HepG2 (cell line): ENCODE data around the gene CACNA1C. TPM values are rescaled to one million over a fixed set of nuclear protein-coding genes. Genes with fewer than 3 reads are reported as not detected.

Source experiments
- ATAC-seq: fragments of 200-7000 bp; cut with Tn5 transposase; 3 replicates; pipeline ENCODE4 v1.9.1; 2020; ENCODE audit warnings: mild to moderate bottlenecking, moderate library complexity
- BruUV-seq: library from RNA; stranded (reverse); fragments of 400-500 nt; replicated peaks from 2 replicates; lab custom pipeline; 2021; lab: Mats Ljungman, UMichigan
- CTCF ChIA-PET: fragments of 300-600 bp; formaldehyde crosslinking; extraction: SDS; loops from one replicate; lab custom pipeline; 2021; ENCODE audit warnings: low total read pairs, inconsistent platforms, low intra/inter-chr PET ratio; lab: Yijun Ruan, JAX
- POLR2A ChIA-PET: fragments of 350-600 bp; sonication (Branson Sonifier 250); formaldehyde crosslinking; loops from one replicate; lab custom pipeline; 2020; ENCODE audit warnings: antibody characterized with exemption, inconsistent platforms; lab: Yijun Ruan, JAX
- DNase-seq: peaks from one replicate; pipeline ENCODE4 v3.0.0-alpha.2; 2015; ENCODE audit warnings: low spot score
- FAIRE-seq: peaks from 3 replicates; lab custom pipeline; 2011; peaks lifted over from hg19 to GRCh38; lab: Jason Lieb, UNC
- H2AFZ ChIP-seq: one replicate; pipeline ENCODE4 v1.6.1; 2011; ENCODE audit warnings: low read length, inconsistent platforms
- H3K27ac ChIP-seq: fragments of 300-600 bp; 3 replicates; pipeline ENCODE4 v1.8.0; 2011; ENCODE audit warnings: mixed run types, mild to moderate bottlenecking, mixed read lengths, low read length, inconsistent platforms; ENCODE audit not compliant: insufficient read depth; ENCODE audit errors: extremely low read length
- H3K27me3 ChIP-seq, 2 experiments: fragments of 200-600 bp in 1 of 2; 2 replicates in 1 of 2; 3 replicates in 1 of 2; pipeline versions ENCODE4 v1.6.0 to v1.8.0; 2011; ENCODE audit warnings: low read length in 2 of 2, mild to moderate bottlenecking in 2 of 2, moderate library complexity in 2 of 2, inconsistent platforms in 1 of 2; ENCODE audit not compliant: insufficient read depth in 2 of 2, control insufficient read depth in 1 of 2
- H3K36me3 ChIP-seq, 2 experiments: fragments of 200-600 bp in 1 of 2; replicated peaks in 1 of 2; 2 replicates in 1 of 2; 3 replicates in 1 of 2; pipeline versions ENCODE4 v1.5.1 to v1.8.0; 2011; ENCODE audit warnings: low read length in 2 of 2, inconsistent platforms in 1 of 2; ENCODE audit not compliant: insufficient read depth in 2 of 2, control insufficient read depth in 1 of 2
- H3K4me1 ChIP-seq: 2 replicates; pipeline ENCODE4 v1.5.1; 2012; ENCODE audit warnings: low read length, inconsistent platforms; ENCODE audit not compliant: insufficient read depth
- H3K4me2 ChIP-seq: 2 replicates; pipeline ENCODE4 v1.6.0; 2011; ENCODE audit warnings: low read depth, low read length, inconsistent platforms
- H3K4me3 ChIP-seq, 3 experiments: fragments of 200-600 bp in 1 of 3; sonication (generic), shearing (Covaris generic) in 1 of 3; replicated peaks in 1 of 3; 2 replicates each; pipeline ENCODE4 v1.5.1; 2011 to 2016; ENCODE audit warnings: low read length in 3 of 3, inconsistent platforms in 2 of 3, low read depth in 2 of 3, mild to moderate bottlenecking in 2 of 3, control low read depth in 1 of 3, mixed read lengths in 1 of 3; ENCODE audit not compliant: insufficient read depth in 1 of 3
- H3K79me2 ChIP-seq: one replicate; pipeline ENCODE4 v1.6.1; 2011; ENCODE audit warnings: low read length, inconsistent platforms; ENCODE audit not compliant: insufficient read depth
- H3K9ac ChIP-seq: 2 replicates; pipeline ENCODE4 v1.6.0; 2011; ENCODE audit warnings: mild to moderate bottlenecking, low read depth, low read length, inconsistent platforms; ENCODE audit not compliant: insufficient read depth
- H3K9me3 ChIP-seq: 2 replicates; pipeline ENCODE4 v1.5.1; 2012; ENCODE audit warnings: mild to moderate bottlenecking, low read length
- H4K20me1 ChIP-seq: 2 replicates; pipeline ENCODE4 v1.6.0; 2011; ENCODE audit warnings: inconsistent platforms, mild to moderate bottlenecking, low read length, moderate library complexity; ENCODE audit not compliant: insufficient read depth
- ELF4 ChIP-seq: sonication (generic); formaldehyde crosslinking; IDR thresholded peaks from 2 replicates; pipeline ENCODE4 v1.5.0; 2020; ENCODE audit warnings: missing genetic modification reagents, mild to moderate bottlenecking, moderate library complexity, borderline replicate concordance
- GABPB1 ChIP-seq: IDR thresholded peaks from 2 replicates; pipeline ENCODE4 v1.6.1; 2016; ENCODE audit warnings: mild to moderate bottlenecking, missing genetic modification reagents, moderate library complexity, missing compliant biosample characterization
- HHEX ChIP-seq: IDR thresholded peaks from 2 replicates; pipeline ENCODE4 v1.6.1; 2016; ENCODE audit warnings: control low read depth
- HMG20B ChIP-seq: conservative IDR thresholded peaks from 2 replicates; pipeline ENCODE4 v1.6.1; 2016; ENCODE audit warnings: missing genetic modification reagents, missing compliant biosample characterization
- NFKB2 ChIP-seq: sonication (generic); formaldehyde crosslinking; IDR thresholded peaks from 2 replicates; pipeline ENCODE4 v1.4.0; 2020; ENCODE audit warnings: missing genetic modification reagents, borderline replicate concordance
- PPARG ChIP-seq: conservative IDR thresholded peaks from 2 replicates; pipeline ENCODE4 v1.6.1; 2016; ENCODE audit warnings: missing biosample characterization, missing genetic modification reagents
- SSRP1 ChIP-seq: IDR thresholded peaks from 2 replicates; pipeline ENCODE4 v1.6.1; 2016; ENCODE audit warnings: control low read depth
- ZBTB3 ChIP-seq: sonication (generic); formaldehyde crosslinking; IDR thresholded peaks from 2 replicates; pipeline ENCODE4 v1.4.0; 2020; ENCODE audit warnings: low read depth, mild to moderate bottlenecking, moderate library complexity, missing genetic modification reagents, borderline replicate concordance
- ZC3H4 ChIP-seq: sonication (generic); formaldehyde crosslinking; IDR thresholded peaks from 2 replicates; pipeline ENCODE4 v1.4.0; 2020; ENCODE audit warnings: missing genetic modification reagents, borderline replicate concordance
- ZFP62 ChIP-seq: sonication (generic); formaldehyde crosslinking; IDR thresholded peaks from 2 replicates; pipeline ENCODE4 v1.4.0; 2020; ENCODE audit warnings: missing genetic modification reagents
- ZNF34 ChIP-seq: sonication (generic); formaldehyde crosslinking; IDR thresholded peaks from 2 replicates; pipeline ENCODE4 v1.4.0; 2020; ENCODE audit warnings: mild to moderate bottlenecking, missing genetic modification reagents, borderline replicate concordance
- ZNF569 ChIP-seq: sonication (generic); formaldehyde crosslinking; IDR thresholded peaks from 2 replicates; pipeline ENCODE4 v1.5.0; 2020; ENCODE audit warnings: mild to moderate bottlenecking, missing genetic modification reagents, moderate library complexity, borderline replicate concordance
- ZNF850 ChIP-seq: sonication (generic); formaldehyde crosslinking; conservative IDR thresholded peaks from 2 replicates; pipeline ENCODE4 v1.9.0; 2021; ENCODE audit warnings: mild to moderate bottlenecking, missing genetic modification reagents
- WGBS: methylation state at CpG from one replicate; pipeline ENCODE4 v1.1.6; 2017; ENCODE audit warnings: low lambda C conversion rate; 5-methylcytosine and 5-hydroxymethylcytosine counted together
- in situ Hi-C: cut with HindIII; loops from 2 replicates; pipeline ENCODE4 v1.10.0; 2017; ENCODE audit warnings: low pct_unique_long_range_greater_than_20kb; ENCODE audit not compliant: extremely low pct_ligation_motif_present
- intact Hi-C: fragments of 100-400 bp; cut with micrococcal nuclease; formaldehyde crosslinking; loops from one replicate; pipeline ENCODE4 v1.10.0; 2022; ENCODE audit not compliant: unreplicated experiment
- polyA plus RNA-seq, 8 experiments: library from polyadenylated mRNA; depleted of rRNA in 3 of 8; stranded (reverse) in 7 of 8; unstranded in 1 of 8; fragments of >200 nt; fragmentation: Illumina TruSeq in 4 of 8; extraction: Trizol in 4 of 8; gene quantifications; 2 replicates each; pipeline versions ENCODE4 v1.2.1 to v1.2.3, GENCODE V29; 2011 to 2016; ENCODE audit warnings: low read depth in 4 of 8, missing spikeins in 1 of 8, mixed read lengths in 1 of 8; ENCODE audit not compliant: insufficient read depth in 1 of 8
- total RNA-seq, 5 experiments: library from RNA; depleted of rRNA; stranded (reverse); fragments of >200 nt; fragmentation: Illumina TruSeq; extraction: Trizol; gene quantifications; 2 replicates each; pipeline ENCODE4 v1.2.3, GENCODE V29; 2016; ENCODE audit warnings: low read depth in 1 of 5
- TF ChIP-seq, protein P1 (sequence below): sonication (generic); formaldehyde crosslinking; IDR thresholded peaks from 2 replicates; pipeline ENCODE4 v1.5.1; 2020; ENCODE audit warnings: mild to moderate bottlenecking, moderate library complexity, missing genetic modification reagents

CACNA1C gene
- total and polyA plus RNA-seq, 2 of the 13 experiments (the other 11 are each of a cell fraction or from before 2014, with no cell fraction given): not detected

DNA sequence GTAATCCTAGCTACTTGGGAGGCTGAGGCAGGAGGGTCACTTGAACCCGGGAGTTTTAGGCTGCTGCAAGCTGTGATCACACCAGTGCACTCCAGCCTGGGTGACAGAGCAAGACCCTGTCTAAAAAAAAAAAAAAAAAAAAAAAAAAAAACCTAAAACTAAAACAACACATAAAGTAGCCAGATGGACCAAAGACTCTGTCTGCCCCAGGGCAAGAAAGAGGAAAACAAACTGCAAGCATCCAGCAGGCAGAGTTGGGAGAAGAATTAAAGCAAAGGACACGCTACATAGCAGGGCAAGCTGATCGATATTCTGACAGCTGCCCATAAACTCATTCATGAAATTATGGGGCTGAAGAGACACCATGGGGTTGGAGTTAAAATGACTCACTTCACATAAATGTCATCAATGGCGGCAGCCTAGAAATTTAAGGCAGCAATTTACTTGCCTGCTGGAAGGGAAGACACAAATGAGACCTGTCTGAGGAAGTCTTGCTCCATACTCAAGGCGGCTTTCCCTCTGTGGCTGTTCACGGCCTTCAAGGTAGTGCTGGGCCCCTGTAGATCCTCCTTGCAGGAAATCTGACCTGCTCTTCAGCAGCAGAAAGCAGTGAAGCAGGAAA is 482.9 kb downstream of the CACNA1C start:
- H3K27me3 ChIP-seq: peaks cover 3 to 49% of the 10 kb centered on the region in 2 experiments; a peak in 4 of 5 replicates
- WGBS: 34% methylated on average over 6 of the region's 6 CpGs
- no TSS peak for BruUV-seq
- no peak overlapping the region for H2AFZ ChIP-seq
- H3K79me2 ChIP-seq: no peaks in the 10 kb centered on the region
- H3K36me3 ChIP-seq: no peaks in the 10 kb centered on the region
- in situ Hi-C loops (no loop called here), intact Hi-C loops (no loop called here)
- POLR2A ChIA-PET: no interaction called here
- H3K4me1 ChIP-seq: no peaks in the 10 kb centered on the region
- no peak overlapping the region for H3K4me3 ChIP-seq
- H3K9ac ChIP-seq: no peak overlapping the region
- no peaks in the 10 kb centered on the region for H4K20me1 ChIP-seq
- DNase-seq (no peak), ATAC-seq (no peak), FAIRE-seq (no peak)
- no peak overlapping the region for H3K27ac ChIP-seq
- no peaks in the 10 kb centered on the region for H3K9me3 ChIP-seq
- TF ChIP-seq ZBTB3 (CRISPR knock-in tag): no peak
- TF ChIP-seq, protein P1, sequence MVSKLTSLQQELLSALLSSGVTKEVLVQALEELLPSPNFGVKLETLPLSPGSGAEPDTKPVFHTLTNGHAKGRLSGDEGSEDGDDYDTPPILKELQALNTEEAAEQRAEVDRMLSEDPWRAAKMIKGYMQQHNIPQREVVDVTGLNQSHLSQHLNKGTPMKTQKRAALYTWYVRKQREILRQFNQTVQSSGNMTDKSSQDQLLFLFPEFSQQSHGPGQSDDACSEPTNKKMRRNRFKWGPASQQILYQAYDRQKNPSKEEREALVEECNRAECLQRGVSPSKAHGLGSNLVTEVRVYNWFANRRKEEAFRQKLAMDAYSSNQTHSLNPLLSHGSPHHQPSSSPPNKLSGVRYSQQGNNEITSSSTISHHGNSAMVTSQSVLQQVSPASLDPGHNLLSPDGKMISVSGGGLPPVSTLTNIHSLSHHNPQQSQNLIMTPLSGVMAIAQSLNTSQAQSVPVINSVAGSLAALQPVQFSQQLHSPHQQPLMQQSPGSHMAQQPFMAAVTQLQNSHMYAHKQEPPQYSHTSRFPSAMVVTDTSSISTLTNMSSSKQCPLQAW: no peak
- no peak for TF ChIP-seq GABPB1 (CRISPR knock-in tag)
- no peak for TF ChIP-seq NFKB2 (CRISPR knock-in tag)
- TF ChIP-seq ZNF850 (CRISPR knock-in tag): no peak
- TF ChIP-seq ELF4 (CRISPR knock-in tag): no peak
- no peak for TF ChIP-seq SSRP1 (CRISPR knock-in tag)
- no peak for TF ChIP-seq HHEX (CRISPR knock-in tag)
- TF ChIP-seq HMG20B: no peak
- no peak for TF ChIP-seq PPARG (CRISPR knock-in tag)
- TF ChIP-seq ZNF34 (CRISPR knock-in tag): no peak
- TF ChIP-seq ZC3H4: no peak
- TF ChIP-seq ZFP62 (CRISPR knock-in tag): no peak
- no peak for TF ChIP-seq ZNF569 (CRISPR knock-in tag)
- CTCF ChIA-PET: no interaction called here
- no peak overlapping the region for H3K4me2 ChIP-seq
